Mesenteric fat pad (tissue), 1 donor: ENCODE measurements around the gene HTATSF1. TPM values are rescaled to one million over a fixed set of nuclear protein-coding genes. Genes with fewer than 3 reads are reported as not detected.

Source experiments
- DNase-seq: peaks from one replicate; pipeline ENCODE4 v3.0.0-alpha.2; 2020; ENCODE audit warnings: low spot score
- long read RNA-seq: library from polyadenylated mRNA; unstranded; transcript quantifications from one replicate; pipeline ENCODE4 v2.0.0, GENCODE V29; 2020
- total RNA-seq: library from RNA; stranded (reverse); fragmentation: NEBNext Ultra II Directional; extraction: Animal tissue kit (Norgen Biotek cat#: 25700); gene quantifications from one replicate; pipeline ENCODE4 v1.2.1, GENCODE V29; 2021
- donor health status: DM: yes; HTN: yes; CAD: no.

Gene HTATSF1, protein sequence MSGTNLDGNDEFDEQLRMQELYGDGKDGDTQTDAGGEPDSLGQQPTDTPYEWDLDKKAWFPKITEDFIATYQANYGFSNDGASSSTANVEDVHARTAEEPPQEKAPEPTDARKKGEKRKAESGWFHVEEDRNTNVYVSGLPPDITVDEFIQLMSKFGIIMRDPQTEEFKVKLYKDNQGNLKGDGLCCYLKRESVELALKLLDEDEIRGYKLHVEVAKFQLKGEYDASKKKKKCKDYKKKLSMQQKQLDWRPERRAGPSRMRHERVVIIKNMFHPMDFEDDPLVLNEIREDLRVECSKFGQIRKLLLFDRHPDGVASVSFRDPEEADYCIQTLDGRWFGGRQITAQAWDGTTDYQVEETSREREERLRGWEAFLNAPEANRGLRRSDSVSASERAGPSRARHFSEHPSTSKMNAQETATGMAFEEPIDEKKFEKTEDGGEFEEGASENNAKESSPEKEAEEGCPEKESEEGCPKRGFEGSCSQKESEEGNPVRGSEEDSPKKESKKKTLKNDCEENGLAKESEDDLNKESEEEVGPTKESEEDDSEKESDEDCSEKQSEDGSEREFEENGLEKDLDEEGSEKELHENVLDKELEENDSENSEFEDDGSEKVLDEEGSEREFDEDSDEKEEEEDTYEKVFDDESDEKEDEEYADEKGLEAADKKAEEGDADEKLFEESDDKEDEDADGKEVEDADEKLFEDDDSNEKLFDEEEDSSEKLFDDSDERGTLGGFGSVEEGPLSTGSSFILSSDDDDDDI
- 34.2 TPM for total RNA-seq
- long read RNA-seq, transcript HTATSF1-201 (9 exons, 2,775 nt), result minor isoform, 17 of 111 reads
- long read RNA-seq, transcript HTATSF1-204 (10 exons, 3,019 nt), result major isoform, 57 of 111 reads
- long read RNA-seq, partial matches to known transcripts, result 11 of 111 reads
- long read RNA-seq, other reads (novel, unspliced or antisense), result 24 of 111 reads

- DNase-seq, result no peak
Measured at GRCh38 chrX:136497556-136498052, at the start of gene HTATSF1. TSS of gene HTATSF1 (plus strand) at chrX:136497592. CDS start at chrX:136497685, 93 bp downstream.

- DNase-seq, result no peak
Measured at GRCh38 chrX:136447968-136448367, 49.4 kb upstream of the HTATSF1 start.

- DNase-seq, result no peak
Measured at GRCh38 chrX:136450050-136450830, 47.2 kb upstream of the HTATSF1 start.

GRCh38 chrX:136452614-136453013 is 44.8 kb upstream of the HTATSF1 start:
- DNase-seq, result no peak

- no peak for DNase-seq
Measured at GRCh38 chrX:136453114-136453513, 44.3 kb upstream of the HTATSF1 start.

DNA sequence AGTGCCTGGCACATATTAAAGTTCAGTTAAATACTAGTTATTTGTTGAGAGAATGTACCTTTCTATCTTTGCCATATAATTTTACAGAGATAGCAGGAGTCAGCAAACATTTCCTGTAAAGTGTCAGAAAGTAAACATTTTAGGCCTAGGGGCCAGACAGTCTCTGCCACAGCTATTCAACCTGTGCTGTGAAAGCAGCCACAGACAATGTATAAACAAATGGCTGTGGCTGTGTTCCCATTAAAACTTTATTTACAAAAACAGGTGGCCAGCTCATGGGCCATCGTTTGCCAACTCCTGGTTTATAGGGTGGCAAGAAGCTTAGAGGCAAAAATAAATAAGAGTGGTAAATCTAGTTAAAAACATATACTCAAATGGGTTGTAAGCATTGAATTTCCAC is 43.6 kb upstream of the HTATSF1 start:
- DNase-seq, result no peak

DNA sequence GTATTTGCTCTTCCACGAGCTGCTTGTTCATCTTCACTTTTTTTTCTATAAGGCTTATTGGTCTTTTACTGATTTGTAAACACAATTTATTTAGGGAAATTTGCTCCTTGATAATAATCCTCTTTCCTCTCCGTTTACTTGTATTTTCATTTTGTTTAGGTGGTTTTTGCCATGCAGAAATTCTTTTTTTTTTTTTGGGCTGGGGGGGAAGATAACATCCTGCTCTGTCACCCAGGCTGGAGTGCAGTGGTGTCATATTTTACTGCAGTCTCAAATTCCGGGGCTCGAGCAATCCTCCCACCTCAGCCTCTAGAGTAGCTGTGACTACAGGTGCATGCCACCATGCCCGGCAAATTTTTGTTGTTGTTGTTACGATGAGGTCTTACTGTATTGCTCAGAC is 41.3 kb upstream of the HTATSF1 start:
- no peak for DNase-seq

DNA sequence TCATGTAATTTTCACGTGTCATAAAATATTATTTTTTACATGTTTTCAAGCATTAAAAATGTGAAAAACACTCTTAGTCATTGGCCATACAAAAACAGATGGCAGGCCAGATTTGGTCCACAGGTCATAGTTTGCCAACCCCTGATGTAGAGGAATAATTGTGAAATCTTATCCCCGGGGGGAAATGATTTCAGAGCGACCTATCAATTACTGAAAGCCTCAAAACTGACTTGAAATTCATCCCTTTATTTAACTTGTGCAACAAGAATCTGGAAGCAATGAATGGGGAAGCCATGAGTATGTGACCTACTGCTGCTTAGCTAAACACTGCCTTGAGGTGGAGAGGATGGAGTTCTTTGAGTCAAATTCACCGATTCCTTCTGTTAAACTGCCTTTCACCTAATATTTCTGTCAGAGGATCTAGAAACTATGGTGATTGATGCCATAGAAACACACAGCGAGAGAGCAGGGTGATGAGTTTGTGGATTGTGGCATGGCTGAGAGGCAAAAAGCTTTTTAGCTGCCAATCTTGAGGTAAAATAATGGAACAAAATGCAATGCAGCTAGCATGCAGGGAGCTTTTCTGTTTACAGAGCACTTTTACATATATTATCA is 40.0 kb upstream of the HTATSF1 start:
- no peak for DNase-seq

DNA sequence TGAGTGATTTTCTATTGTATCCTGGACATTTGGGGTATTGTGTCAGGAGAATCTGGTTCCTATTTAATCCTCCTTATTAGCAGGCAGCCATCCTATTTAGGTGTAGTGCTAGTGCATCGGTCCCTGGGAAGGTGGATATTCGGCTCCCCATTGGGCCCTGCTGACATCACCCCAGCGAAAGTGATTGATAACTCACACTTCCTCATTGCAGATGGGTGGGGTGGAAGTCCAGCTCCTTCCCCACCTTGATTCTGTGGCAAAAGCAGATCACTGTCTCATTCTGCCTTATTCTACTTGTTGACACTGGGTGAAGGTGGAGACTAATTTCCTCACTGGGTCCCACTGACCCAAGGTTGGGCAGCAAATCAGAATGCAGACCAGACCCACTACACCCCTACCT is 32.8 kb upstream of the HTATSF1 start:
- DNase-seq, result no peak

DNA sequence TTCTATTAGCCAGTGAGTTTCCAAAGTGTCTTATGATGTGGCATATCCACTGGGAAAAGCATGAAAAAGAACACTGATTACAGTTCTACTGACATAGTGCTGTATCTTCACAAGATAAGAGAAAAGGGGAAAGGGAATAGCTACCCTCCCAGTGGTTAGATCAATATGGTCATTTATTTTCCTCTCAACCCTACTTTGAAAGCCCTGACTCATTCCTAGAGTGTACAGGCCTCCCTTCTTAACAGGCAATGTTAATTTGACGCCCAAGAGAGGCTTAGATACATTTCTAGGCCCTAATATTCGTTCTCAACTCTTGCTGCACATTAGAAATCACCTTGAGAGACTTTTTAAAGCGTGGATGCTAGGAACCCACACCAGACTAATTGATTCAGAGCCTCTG is 30.1 kb upstream of the HTATSF1 start:
- DNase-seq, result no peak

GRCh38 chrX:136468391-136469103 is 28.8 kb upstream of the HTATSF1 start:
- no peak for DNase-seq

- DNase-seq, result no peak
Measured at GRCh38 chrX:136473663-136474062, 23.7 kb upstream of the HTATSF1 start.

GRCh38 chrX:136475236-136475635 is 22.2 kb upstream of the HTATSF1 start:
- DNase-seq, result no peak

DNA sequence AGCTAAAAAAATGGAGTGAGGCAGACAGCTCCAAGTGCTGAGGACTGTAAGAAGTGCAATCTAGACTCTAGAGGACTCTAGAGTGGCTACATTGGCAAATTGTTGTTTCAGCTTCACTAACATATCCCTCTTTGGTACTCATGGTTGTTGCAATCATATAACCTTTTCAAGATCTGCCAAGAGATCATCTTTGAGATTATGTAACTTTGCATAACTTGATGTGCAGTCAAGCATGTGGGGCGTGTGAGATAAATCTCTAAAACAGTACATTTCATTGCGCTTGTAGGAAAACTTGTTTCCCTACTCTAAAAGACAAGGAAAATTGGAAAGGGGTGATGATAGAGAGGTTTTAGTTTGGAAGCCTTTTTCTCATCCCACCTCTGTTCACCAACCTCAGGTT is 20.9 kb upstream of the HTATSF1 start:
- no peak for DNase-seq

DNA sequence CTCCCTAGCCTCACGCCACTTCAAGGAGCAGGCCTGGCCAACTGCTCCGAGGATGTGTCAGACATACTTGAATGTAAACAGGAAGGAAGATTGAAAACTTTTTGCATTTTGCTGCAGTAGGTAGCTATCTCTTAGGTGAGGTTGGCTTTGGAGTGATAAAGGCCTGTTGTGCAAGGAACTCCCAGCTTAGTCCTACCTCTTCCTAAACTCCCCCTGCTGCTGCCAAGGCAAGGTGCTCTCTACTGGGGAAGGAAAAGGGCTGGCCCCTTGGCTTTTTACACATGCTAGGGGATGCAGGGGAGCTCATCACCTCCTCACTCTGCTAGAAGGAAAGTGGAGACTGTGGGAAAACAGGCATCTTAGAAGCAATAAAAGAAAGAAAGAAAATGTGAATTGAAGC is 20.4 kb upstream of the HTATSF1 start:
- no peak for DNase-seq

- DNase-seq, result no peak
Measured at GRCh38 chrX:136480383-136480782, 17.0 kb upstream of the HTATSF1 start.

- no peak for DNase-seq
Measured at GRCh38 chrX:136487647-136488046, 9.7 kb upstream of the HTATSF1 start, which contains the start of gene BRS3. TSS of gene BRS3 (plus strand) at chrX:136487947. CDS start at chrX:136488115, 168 bp downstream.

GRCh38 chrX:136488706-136489105 is 8.7 kb upstream of the HTATSF1 start:
- DNase-seq, result no peak

DNA sequence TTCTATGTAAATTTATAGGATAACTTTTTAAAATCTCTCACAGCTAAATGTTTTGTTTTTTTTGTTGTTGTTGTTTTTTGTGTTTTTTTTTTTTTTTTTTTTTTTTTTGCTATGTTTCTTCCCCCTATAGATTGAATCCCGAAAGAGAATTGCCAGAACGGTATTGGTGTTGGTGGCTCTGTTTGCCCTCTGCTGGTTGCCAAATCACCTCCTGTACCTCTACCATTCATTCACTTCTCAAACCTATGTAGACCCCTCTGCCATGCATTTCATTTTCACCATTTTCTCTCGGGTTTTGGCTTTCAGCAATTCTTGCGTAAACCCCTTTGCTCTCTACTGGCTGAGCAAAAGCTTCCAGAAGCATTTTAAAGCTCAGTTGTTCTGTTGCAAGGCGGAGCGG is 5.6 kb upstream of the HTATSF1 start:
- no peak for DNase-seq

GRCh38 chrX:136493011-136493410 is 4.4 kb upstream of the HTATSF1 start:
- no peak for DNase-seq
